Natural killer cell (primary cell): ENCODE measurements around the gene TREM1. TPM values are rescaled to one million over a fixed set of nuclear protein-coding genes. Genes with fewer than 3 reads are reported as not detected.

Experiments used
- ATAC-seq, 3 donors: fragments of 150-1000 bp in 2 of 3; fragments of 200-7000 bp in 1 of 3; cut with Tn5 transposase; 1 replicate in 1 of 3; 2 replicates in 2 of 3; pipeline ENCODE4 v1.10.0; 2021; ENCODE audit warnings: mild to moderate bottlenecking in 2 of 3, moderate library complexity in 2 of 3
- DNase-seq, 2 donors: peaks; one replicate each; pipeline versions ENCODE4 v3.0.0 to v3.0.0-alpha.2; 2013 to 2021; ENCODE audit warnings: mixed read lengths in 1 of 2
- H3K27ac ChIP-seq: one replicate; pipeline ENCODE4 v1.5.1; 2013; ENCODE audit warnings: mild to moderate bottlenecking, low read length
- H3K27me3 ChIP-seq: one replicate; pipeline ENCODE4 v1.6.1; 2013; ENCODE audit warnings: low read length; ENCODE audit not compliant: control insufficient read depth, insufficient read depth
- H3K36me3 ChIP-seq: one replicate; pipeline ENCODE4 v1.6.1; 2013; ENCODE audit warnings: low read length; ENCODE audit not compliant: control insufficient read depth, insufficient read depth
- H3K4me1 ChIP-seq: one replicate; pipeline ENCODE4 v1.6.1; 2013; ENCODE audit warnings: low read length; ENCODE audit not compliant: control insufficient read depth, insufficient read depth
- H3K4me3 ChIP-seq: one replicate; pipeline ENCODE4 v1.5.1; 2013; ENCODE audit warnings: low read length
- H3K9me3 ChIP-seq: one replicate; pipeline ENCODE4 v1.6.1; 2013; ENCODE audit warnings: low read length; ENCODE audit not compliant: control insufficient read depth, insufficient read depth
- H3K27ac Mint-ChIP-seq, 2 donors: one replicate each; pipeline ENCODE4 v1.8.0; 2022; ENCODE audit warnings: mild to moderate bottlenecking in 2 of 2, mixed read lengths in 2 of 2, moderate library complexity in 1 of 2
- H3K27me3 Mint-ChIP-seq, 2 donors: one replicate each; pipeline ENCODE4 v1.8.0; 2022; ENCODE audit warnings: low read depth in 2 of 2, mixed read lengths in 2 of 2
- H3K36me3 Mint-ChIP-seq: one replicate; pipeline ENCODE4 v1.8.0; 2022; ENCODE audit warnings: mixed read lengths
- H3K4me1 Mint-ChIP-seq, 2 donors: one replicate each; pipeline ENCODE4 v1.8.0; 2022; ENCODE audit warnings: mixed read lengths in 2 of 2
- H3K4me3 Mint-ChIP-seq: one replicate; pipeline ENCODE4 v1.8.0; 2022; ENCODE audit warnings: mild to moderate bottlenecking, moderate library complexity, mixed read lengths
- H3K9me3 Mint-ChIP-seq, 2 donors: one replicate each; pipeline ENCODE4 v1.8.0; 2022; ENCODE audit warnings: mixed read lengths in 2 of 2
- CTCF ChIP-seq: fragments of 200-600 bp; IDR thresholded peaks from one replicate; pipeline ENCODE4 v1.8.0; 2022; ENCODE audit warnings: antibody characterized with exemption
- WGBS: methylation state at CpG from one replicate; pipeline ENCODE4 v1.1.7; 2013; ENCODE audit warnings: missing lambda C conversion rate; ENCODE audit not compliant: insufficient coverage; 5-methylcytosine and 5-hydroxymethylcytosine counted together
- intact Hi-C: fragments of 100-400 bp; cut with micrococcal nuclease; formaldehyde crosslinking; loops from one replicate; pipeline ENCODE4 v1.14.2; 2022
- total RNA-seq, 4 donors: library from RNA; stranded (reverse); fragments of 120-200 nt in 1 of 4; gene quantifications; one replicate each; pipeline versions ENCODE4 v1.2.3 to v1.2.4, GENCODE V29; 2013 to 2022

The TREM1 gene
- total RNA-seq, 3 donors from 2014 or later (not counting 1 experiment from before 2014, with no cell fraction given), result 9.5 to 44.2 (median 9.8) TPM

- ATAC-seq, result no peak
- H3K27ac Mint-ChIP-seq, result peak overlapping the region in 1 of 2 donors; percentile 48
- no peaks in the 10 kb centered on the region for H3K36me3 Mint-ChIP-seq
- DNase-seq, result no peak
- peaks cover 10 to 15% of the 10 kb centered on the region in 2 donors for H3K27me3 Mint-ChIP-seq
- no peak overlapping the region for H3K27ac ChIP-seq
- 91% methylated on average over 4 of the region's 4 CpGs for WGBS
- intact Hi-C loops, result no loop called here
- no peak for TF ChIP-seq CTCF
- no peaks in the 10 kb centered on the region for H3K4me1 ChIP-seq
- H3K27me3 ChIP-seq, result peaks cover 8% of the 10 kb centered on the region
- peaks cover 17 to 19% of the 10 kb centered on the region in 2 donors for H3K4me1 Mint-ChIP-seq
- H3K4me3 ChIP-seq, result no peak overlapping the region
- H3K9me3 Mint-ChIP-seq, result no peaks in the 10 kb centered on the region
- no peak overlapping the region for H3K4me3 Mint-ChIP-seq
- no peaks in the 10 kb centered on the region for H3K36me3 ChIP-seq
- H3K9me3 ChIP-seq, result no peaks in the 10 kb centered on the region
Observed at GRCh38 chr6:41236276-41236675, 50.2 kb downstream of the TREM1 start.

- H3K27me3 Mint-ChIP-seq, result peaks cover 3 to 6% of the 10 kb centered on the region in 2 donors
- Histone ChIP-seq H3K27me3 (no peaks in the 10 kb centered on the region), H3K4me3 (no peak overlapping the region), H3K4me1 (peaks cover 7% of the 10 kb centered on the region), H3K36me3 (no peaks in the 10 kb centered on the region), H3K9me3 (no peaks in the 10 kb centered on the region), H3K27ac (no peak overlapping the region)
- peaks cover 20 to 23% of the 10 kb centered on the region in 2 donors for H3K4me1 Mint-ChIP-seq
- peak overlapping the region in 1 of 2 donors; percentile 55 for H3K27ac Mint-ChIP-seq
- no peak for DNase-seq
- peak overlapping the region; percentile 55 for H3K4me3 Mint-ChIP-seq
- TF ChIP-seq CTCF, result no peak
- 83% methylated on average over 3 of the region's 6 CpGs for WGBS
- ATAC-seq, result peak; percentile 76 to 95 (median 92)
- intact Hi-C loops, result no loop called here
- no peaks in the 10 kb centered on the region for H3K9me3 Mint-ChIP-seq
- H3K36me3 Mint-ChIP-seq, result no peaks in the 10 kb centered on the region
Observed at GRCh38 chr6:41232667-41233066, 53.8 kb downstream of the TREM1 start.

- no peak for TF ChIP-seq CTCF
- ATAC-seq (no peak), DNase-seq (no peak)
- WGBS, result 94% methylated on average over 5 of the region's 5 CpGs
- Mint-ChIP-seq H3K36me3 (no peaks in the 10 kb centered on the region), H3K4me1 (peaks cover 18 to 20% of the 10 kb centered on the region in 2 donors), H3K4me3 (no peak overlapping the region), H3K27me3 (peaks cover 0 to 3% of the 10 kb centered on the region in 2 donors), H3K27ac (no peak overlapping the region), H3K9me3 (no peaks in the 10 kb centered on the region)
- no peaks in the 10 kb centered on the region for H3K9me3 ChIP-seq
- H3K4me3 ChIP-seq, result no peak overlapping the region
- peaks cover 7% of the 10 kb centered on the region for H3K4me1 ChIP-seq
- no peaks in the 10 kb centered on the region for H3K27me3 ChIP-seq
- intact Hi-C loops, result no loop called here
- no peaks in the 10 kb centered on the region for H3K36me3 ChIP-seq
- H3K27ac ChIP-seq, result no peak overlapping the region
Observed at GRCh38 chr6:41231246-41231645, 55.2 kb downstream of the TREM1 start.

- Mint-ChIP-seq H3K4me1 (peaks cover 18 to 20% of the 10 kb centered on the region in 2 donors), H3K27me3 (peaks cover 3 to 4% of the 10 kb centered on the region in 2 donors), H3K36me3 (no peaks in the 10 kb centered on the region), H3K27ac (no peak overlapping the region), H3K9me3 (no peaks in the 10 kb centered on the region), H3K4me3 (no peak overlapping the region)
- Histone ChIP-seq H3K27me3 (no peaks in the 10 kb centered on the region), H3K4me1 (peaks cover 7% of the 10 kb centered on the region), H3K36me3 (no peaks in the 10 kb centered on the region), H3K4me3 (no peak overlapping the region), H3K27ac (no peak overlapping the region), H3K9me3 (no peaks in the 10 kb centered on the region)
- ATAC-seq (no peak), DNase-seq (no peak)
- intact Hi-C loops, result no loop called here
- TF ChIP-seq CTCF, result no peak
- WGBS, result 94% methylated on average over 4 of the region's 4 CpGs
Observed at GRCh38 chr6:41229721-41230120, 56.8 kb downstream of the TREM1 start.
